Neural progenitor cell (in vitro differentiated cells): Measurements from ENCODE around the gene C22orf31. TPM values are rescaled to one million over a fixed set of nuclear protein-coding genes. Genes with fewer than 3 reads are reported as not detected.
A peak's percentile ranks its signal among the peaks of the same experiment; 100 is the strongest.

Experiments
- DNase-seq: peaks from one replicate; pipeline ENCODE4 v3.0.0-alpha.2; 2016; ENCODE audit warnings: low spot score
- H2AFZ ChIP-seq: fragments of 200-600 bp; sonication (generic); replicated peaks from 2 replicates; pipeline ENCODE4 v1.6.1; 2016; ENCODE audit warnings: antibody characterized with exemption
- H3F3A ChIP-seq: fragments of 200-600 bp; sonication (generic); 2 replicates; pipeline ENCODE4 v1.6.1; 2016; ENCODE audit warnings: antibody characterized with exemption, low read depth
- H3K27ac ChIP-seq: fragments of 200-600 bp; sonication (generic); 2 replicates; pipeline ENCODE4 v1.5.1; 2016; ENCODE audit warnings: mild to moderate bottlenecking
- H3K27me3 ChIP-seq: fragments of 200-600 bp; sonication (generic); 2 replicates; pipeline ENCODE4 v1.6.1; 2016; ENCODE audit warnings: mild to moderate bottlenecking, moderate library complexity
- H3K36me3 ChIP-seq: fragments of 200-600 bp; sonication (generic); 2 replicates; pipeline ENCODE4 v1.5.1; 2016
- H3K4me1 ChIP-seq: fragments of 200-600 bp; sonication (generic); 2 replicates; pipeline ENCODE4 v1.6.1; 2016; ENCODE audit warnings: mixed run types
- H3K4me2 ChIP-seq: fragments of 200-600 bp; sonication (generic); 2 replicates; pipeline ENCODE4 v1.6.1; 2016
- H3K4me3 ChIP-seq: fragments of 200-600 bp; sonication (generic); 2 replicates; pipeline ENCODE4 v1.5.1; 2016
- H3K79me2 ChIP-seq: fragments of 200-600 bp; sonication (generic); 2 replicates; pipeline ENCODE4 v1.6.1; 2016; ENCODE audit warnings: low read depth
- H3K9ac ChIP-seq: fragments of 200-600 bp; sonication (generic); 2 replicates; pipeline ENCODE4 v1.6.1; 2016
- H3K9me3 ChIP-seq: fragments of 200-600 bp; sonication (generic); 2 replicates; pipeline ENCODE4 v1.5.1; 2016; ENCODE audit warnings: low read depth
- H4K20me1 ChIP-seq: fragments of 200-600 bp; sonication (generic); 2 replicates; pipeline ENCODE4 v1.6.1; 2016; ENCODE audit warnings: low read depth
- H3K27ac Mint-ChIP-seq: 3 replicates; pipeline ENCODE4 v1.8.0; 2021; ENCODE audit warnings: mixed read lengths
- H3K27me3 Mint-ChIP-seq: 2 replicates; pipeline ENCODE4 v1.8.0; 2022; ENCODE audit warnings: low read depth, mild to moderate bottlenecking, inconsistent platforms, moderate library complexity, mixed read lengths; ENCODE audit not compliant: insufficient read depth
- H3K36me3 Mint-ChIP-seq: 3 replicates; pipeline ENCODE4 v1.8.0; 2021; ENCODE audit warnings: mixed read lengths
- H3K4me1 Mint-ChIP-seq: 3 replicates; pipeline ENCODE4 v1.8.0; 2021; ENCODE audit warnings: mixed read lengths
- H3K4me3 Mint-ChIP-seq: 3 replicates; pipeline ENCODE4 v1.8.0; 2021; ENCODE audit warnings: mild to moderate bottlenecking, moderate library complexity, mixed read lengths
- H3K9me3 Mint-ChIP-seq: 3 replicates; pipeline ENCODE4 v1.8.0; 2020; ENCODE audit warnings: mixed read lengths
- EZH2 ChIP-seq: fragments of 200-600 bp; sonication (generic); IDR thresholded peaks from 2 replicates; pipeline ENCODE4 v1.6.1; 2017; ENCODE audit warnings: antibody characterized with exemption, mild to moderate bottlenecking, moderate library complexity
- EZH2phosphoT487 ChIP-seq: fragments of 200-600 bp; sonication (generic); IDR thresholded peaks from 2 replicates; pipeline ENCODE4 v1.6.1; 2017; ENCODE audit warnings: antibody characterized with exemption
- total RNA-seq: library from RNA; depleted of rRNA; stranded (reverse); fragments of >200 nt; gene quantifications from 2 replicates; pipeline ENCODE4 v1.2.3, GENCODE V29; 2015; ENCODE audit warnings: low replicate concordance
- TF ChIP-seq, protein P1 (sequence below): fragments of 200-600 bp; sonication (generic); IDR thresholded peaks from 2 replicates; pipeline ENCODE4 v1.5.1; 2017; ENCODE audit warnings: antibody characterized with exemption, mild to moderate bottlenecking

C22orf31 gene
- total RNA-seq, 1 donor from 2014 or later, result not detected

GRCh38 chr22:29079218-29079901 is 17.7 kb upstream of the C22orf31 start:
- DNase-seq, result no peak
- Mint-ChIP-seq H3K27me3 (no peaks in the 10 kb centered on the region), H3K36me3 (no peaks in the 10 kb centered on the region), H3K9me3 (no peaks in the 10 kb centered on the region), H3K27ac (peak overlapping the region; percentile 59), H3K4me3 (no peak overlapping the region), H3K4me1 (peaks cover 35% of the 10 kb centered on the region)
- TF ChIP-seq, protein P1, sequence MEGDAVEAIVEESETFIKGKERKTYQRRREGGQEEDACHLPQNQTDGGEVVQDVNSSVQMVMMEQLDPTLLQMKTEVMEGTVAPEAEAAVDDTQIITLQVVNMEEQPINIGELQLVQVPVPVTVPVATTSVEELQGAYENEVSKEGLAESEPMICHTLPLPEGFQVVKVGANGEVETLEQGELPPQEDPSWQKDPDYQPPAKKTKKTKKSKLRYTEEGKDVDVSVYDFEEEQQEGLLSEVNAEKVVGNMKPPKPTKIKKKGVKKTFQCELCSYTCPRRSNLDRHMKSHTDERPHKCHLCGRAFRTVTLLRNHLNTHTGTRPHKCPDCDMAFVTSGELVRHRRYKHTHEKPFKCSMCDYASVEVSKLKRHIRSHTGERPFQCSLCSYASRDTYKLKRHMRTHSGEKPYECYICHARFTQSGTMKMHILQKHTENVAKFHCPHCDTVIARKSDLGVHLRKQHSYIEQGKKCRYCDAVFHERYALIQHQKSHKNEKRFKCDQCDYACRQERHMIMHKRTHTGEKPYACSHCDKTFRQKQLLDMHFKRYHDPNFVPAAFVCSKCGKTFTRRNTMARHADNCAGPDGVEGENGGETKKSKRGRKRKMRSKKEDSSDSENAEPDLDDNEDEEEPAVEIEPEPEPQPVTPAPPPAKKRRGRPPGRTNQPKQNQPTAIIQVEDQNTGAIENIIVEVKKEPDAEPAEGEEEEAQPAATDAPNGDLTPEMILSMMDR, result no peak
- TF ChIP-seq EZH2 (no peak), EZH2phosphoT487 (no peak)
- no peak overlapping the region for H2AFZ ChIP-seq
- H3K4me2 ChIP-seq, result no peak overlapping the region
- H3K9ac ChIP-seq, result no peak overlapping the region
- H3K27ac ChIP-seq, result no peak overlapping the region
- no peaks in the 10 kb centered on the region for H3K36me3 ChIP-seq
- H3K27me3 ChIP-seq, result peaks cover 21% of the 10 kb centered on the region
- no peaks in the 10 kb centered on the region for H3K9me3 ChIP-seq
- no peaks in the 10 kb centered on the region for H3K79me2 ChIP-seq
- no peak overlapping the region for H3K4me3 ChIP-seq
- peaks cover 9% of the 10 kb centered on the region for H3K4me1 ChIP-seq
- H3F3A ChIP-seq, result peaks cover 18% of the 10 kb centered on the region
- peaks cover 4% of the 10 kb centered on the region for H4K20me1 ChIP-seq

DNA sequence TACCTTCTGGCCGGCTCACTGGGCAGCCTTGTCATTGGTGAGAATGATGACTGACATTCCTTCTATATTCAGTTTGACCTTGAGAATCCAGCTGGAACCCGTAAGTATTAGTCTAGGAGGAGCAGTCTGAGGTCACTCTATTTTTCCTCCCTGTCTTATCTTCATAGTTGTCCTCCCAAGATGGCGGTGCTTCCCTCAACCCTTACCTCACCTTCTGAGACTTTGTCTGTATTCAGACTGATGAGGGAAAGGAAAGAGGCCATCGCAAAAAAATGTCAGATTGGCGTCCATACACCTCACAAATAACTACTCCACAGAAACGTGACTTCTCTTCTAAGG is 17.2 kb upstream of the C22orf31 start:
- H3K9ac ChIP-seq, result no peak overlapping the region
- H3K27ac Mint-ChIP-seq, result peak overlapping the region; percentile 59
- no peak overlapping the region for H3K4me3 ChIP-seq
- no peak for DNase-seq
- no peaks in the 10 kb centered on the region for H3K9me3 Mint-ChIP-seq
- no peaks in the 10 kb centered on the region for H3K79me2 ChIP-seq
- peaks cover 8% of the 10 kb centered on the region for H4K20me1 ChIP-seq
- no peak overlapping the region for H3K4me3 Mint-ChIP-seq
- peaks cover 26% of the 10 kb centered on the region for H3K27me3 ChIP-seq
- TF ChIP-seq, protein P1, result no peak
- no peak for TF ChIP-seq EZH2
- TF ChIP-seq EZH2phosphoT487, result no peak
- H3K36me3 ChIP-seq, result no peaks in the 10 kb centered on the region
- H3K4me1 ChIP-seq, result peaks cover 9% of the 10 kb centered on the region
- H2AFZ ChIP-seq, result no peak overlapping the region
- H3K4me2 ChIP-seq, result no peak overlapping the region
- no peaks in the 10 kb centered on the region for H3K9me3 ChIP-seq
- H3K27me3 Mint-ChIP-seq, result peaks cover 3% of the 10 kb centered on the region
- peaks cover 39% of the 10 kb centered on the region for H3K4me1 Mint-ChIP-seq
- peaks cover 20% of the 10 kb centered on the region for H3F3A ChIP-seq
- no peaks in the 10 kb centered on the region for H3K36me3 Mint-ChIP-seq
- H3K27ac ChIP-seq, result no peak overlapping the region

GRCh38 chr22:29078036-29078868 is 16.6 kb upstream of the C22orf31 start:
- no peak for DNase-seq

More at GRCh38 chr22:29078036-29078868, 16.6 kb upstream of the C22orf31 start:
- TF ChIP-seq EZH2 (no peak), EZH2phosphoT487 (no peak)
- TF ChIP-seq, protein P1, result no peak
- Mint-ChIP-seq H3K4me1 (peaks cover 39% of the 10 kb centered on the region), H3K27ac (no peak overlapping the region), H3K4me3 (no peak overlapping the region), H3K9me3 (no peaks in the 10 kb centered on the region), H3K36me3 (no peaks in the 10 kb centered on the region), H3K27me3 (peaks cover 4% of the 10 kb centered on the region)
- peaks cover 9% of the 10 kb centered on the region for H3K4me1 ChIP-seq
- H3K79me2 ChIP-seq, result no peaks in the 10 kb centered on the region
- no peaks in the 10 kb centered on the region for H3K9me3 ChIP-seq
- peaks cover 32% of the 10 kb centered on the region for H3K27me3 ChIP-seq
- H2AFZ ChIP-seq, result no peak overlapping the region
- peaks cover 8% of the 10 kb centered on the region for H4K20me1 ChIP-seq
- no peak overlapping the region for H3K4me3 ChIP-seq
- no peak overlapping the region for H3K4me2 ChIP-seq
- no peak overlapping the region for H3K27ac ChIP-seq
- H3F3A ChIP-seq, result peaks cover 20% of the 10 kb centered on the region
- no peaks in the 10 kb centered on the region for H3K36me3 ChIP-seq
- no peak overlapping the region for H3K9ac ChIP-seq
